ENCODE measurements around the gene CSRNP3.

The CSRNP3 gene

GRCh38 chr2:165472922-165473321, 3.4 kb downstream of the CSRNP3 start:
- no peak for DNase-seq

GRCh38 chr2:165474619-165475276, 5.2 kb downstream of the CSRNP3 start:
- DNase-seq: no peak

- no peak for DNase-seq
These were observed 5.9 kb downstream of the CSRNP3 start for GRCh38 chr2:165475277-165476004.

GRCh38 chr2:165479856-165480255, 10.4 kb downstream of the CSRNP3 start:
- no peak for DNase-seq

- no peak for DNase-seq
These were observed 25.1 kb downstream of the CSRNP3 start for GRCh38 chr2:165494573-165494972.

- DNase-seq: no peak
These were observed 28.3 kb downstream of the CSRNP3 start for GRCh38 chr2:165497659-165498317.

- DNase-seq: no peak
These were observed 29.6 kb downstream of the CSRNP3 start for GRCh38 chr2:165499131-165499530.

- no peak for DNase-seq
These were observed 30.5 kb downstream of the CSRNP3 start for GRCh38 chr2:165500001-165500400.

GRCh38 chr2:165500816-165501215, 31.3 kb downstream of the CSRNP3 start:
- no peak for DNase-seq

GRCh38 chr2:165505514-165505913, 36.0 kb downstream of the CSRNP3 start:
- DNase-seq: no peak

- DNase-seq: no peak
These were observed 39.4 kb downstream of the CSRNP3 start for GRCh38 chr2:165508927-165509326.

- no peak for DNase-seq
These were observed 44.0 kb downstream of the CSRNP3 start for GRCh38 chr2:165513479-165513878.

GRCh38 chr2:165518611-165519010, 49.1 kb downstream of the CSRNP3 start:
- DNase-seq: no peak

GRCh38 chr2:165522719-165523118, 53.2 kb downstream of the CSRNP3 start:
- no peak for DNase-seq

- DNase-seq: no peak
These were observed 55.2 kb downstream of the CSRNP3 start for GRCh38 chr2:165524720-165525119.

- DNase-seq: no peak
These were observed 59.2 kb downstream of the CSRNP3 start for GRCh38 chr2:165528691-165529090.

- no peak for DNase-seq
These were observed 59.6 kb downstream of the CSRNP3 start for GRCh38 chr2:165529130-165529529.

- DNase-seq: no peak
These were observed 63.8 kb downstream of the CSRNP3 start for GRCh38 chr2:165533331-165533730.

- no peak for DNase-seq
These were observed 66.0 kb downstream of the CSRNP3 start for GRCh38 chr2:165535471-165535870.

- no peak for DNase-seq
These were observed 67.5 kb downstream of the CSRNP3 start for GRCh38 chr2:165536851-165537499.

GRCh38 chr2:165539985-165540384, 70.5 kb downstream of the CSRNP3 start:
- DNase-seq: no peak

GRCh38 chr2:165544897-165545296, 75.4 kb downstream of the CSRNP3 start:
- no peak for DNase-seq

- no peak for DNase-seq
These were observed 78.4 kb downstream of the CSRNP3 start for GRCh38 chr2:165547900-165548299.

GRCh38 chr2:165549619-165550018, 80.1 kb downstream of the CSRNP3 start:
- DNase-seq: no peak

All from activated effector memory CD4-positive, alpha-beta T cell treated with Interleukin-2 at 50 U/mL for 16 hours (primary cell).